ENCODE data around the gene HOTAIR. TPM values are rescaled to one million over a fixed set of nuclear protein-coding genes. Genes with fewer than 3 reads are reported as not detected.
A peak's percentile ranks its signal among the peaks of the same experiment; 100 is the strongest.

HOTAIR gene
- polyA plus RNA-seq, 4 donors: 0.96 to 2.3 (median 1.8) TPM

GRCh38 chr12:53950437-53950773, 24.3 kb downstream of the HOTAIR start:
- no peak for DNase-seq (ENCODE audit: low read depth in 4 of 4, low spot score in 2 of 4)

- DNase-seq (ENCODE audit: low read depth in 4 of 4, low spot score in 2 of 4): no peak
Observed at GRCh38 chr12:53949631-53950436, 24.9 kb downstream of the HOTAIR start.

GRCh38 chr12:53948650-53949593, 25.8 kb downstream of the HOTAIR start:
- DNase-seq (ENCODE audit: low read depth in 4 of 4, low spot score in 2 of 4): no peak

DNA sequence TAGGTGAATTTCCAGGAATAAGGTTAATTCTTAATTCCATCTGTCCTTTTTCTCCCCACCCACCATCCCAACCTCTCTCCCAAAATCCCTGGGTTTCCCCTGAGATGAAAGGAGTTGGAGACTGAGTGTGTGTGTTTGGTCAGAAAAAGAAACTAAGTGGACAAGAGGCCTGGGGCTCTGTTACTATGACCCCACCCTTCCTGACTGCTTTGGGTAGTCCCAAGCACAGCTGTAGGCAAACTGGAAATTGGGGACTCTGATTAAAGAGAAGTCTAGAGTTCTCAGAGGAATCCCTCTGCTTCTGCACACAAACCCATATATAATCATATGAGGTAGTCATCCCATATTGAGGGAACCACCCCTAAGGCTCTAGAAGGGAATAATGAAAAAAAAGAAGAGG, 27.0 kb downstream of the HOTAIR start:
- DNase-seq (ENCODE audit: low read depth in 4 of 4, low spot score in 2 of 4): no peak

GRCh38 chr12:53944907-53945847, 29.6 kb downstream of the HOTAIR start:
- DNase-seq (ENCODE audit: low read depth in 4 of 4, low spot score in 2 of 4): no peak

- DNase-seq (ENCODE audit: low read depth in 4 of 4, low spot score in 2 of 4): no peak
Observed at GRCh38 chr12:53944209-53944608, 30.5 kb downstream of the HOTAIR start.

DNA sequence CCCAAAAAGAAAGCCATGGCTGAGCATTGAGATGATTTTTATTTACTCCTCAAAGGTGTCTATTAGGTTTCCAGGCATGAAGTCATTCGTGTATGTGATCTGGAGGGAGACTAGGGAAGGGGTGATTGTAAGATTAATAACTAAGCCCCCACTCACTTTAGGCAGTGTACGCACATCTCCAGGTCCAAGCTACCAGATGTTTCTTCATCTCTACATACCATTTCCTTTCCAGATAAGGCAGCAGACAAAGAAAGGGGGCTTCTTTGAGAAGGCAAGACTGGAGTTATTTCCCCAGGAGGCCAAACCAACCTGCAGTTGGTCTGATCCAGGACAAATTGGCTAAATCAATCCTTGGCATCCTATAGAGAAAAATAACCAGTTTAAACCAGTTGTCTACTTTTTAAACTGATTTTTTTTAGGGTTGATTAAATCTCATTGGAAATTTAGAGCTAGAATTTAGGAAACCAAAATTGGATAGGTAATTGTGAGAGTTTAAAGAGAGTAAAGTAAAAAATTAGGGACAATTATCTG, 32.2 kb downstream of the HOTAIR start:
- no peak for DNase-seq (ENCODE audit: low read depth in 4 of 4, low spot score in 2 of 4)

DNA sequence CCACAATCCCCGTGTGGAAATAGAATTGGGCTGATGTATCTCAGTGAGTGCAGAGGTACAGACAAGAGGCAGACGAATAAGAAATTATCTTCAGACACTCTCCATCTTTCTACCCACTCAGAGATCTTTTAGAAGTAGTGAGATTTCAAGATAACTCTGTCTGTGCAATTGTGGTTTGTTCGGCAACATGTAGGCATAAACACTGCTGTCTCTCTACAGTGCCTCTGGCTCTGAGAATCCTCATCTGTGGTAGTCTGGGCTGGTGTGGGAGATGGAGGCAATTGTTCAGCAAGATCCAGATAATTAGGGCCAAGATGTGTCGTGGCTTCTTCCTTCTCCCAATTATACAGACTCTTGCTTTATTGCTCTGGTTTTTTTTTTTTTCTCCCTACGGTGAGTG, 33.0 kb downstream of the HOTAIR start:
- DNase-seq (ENCODE audit: low read depth in 4 of 4, low spot score in 2 of 4): no peak

DNA sequence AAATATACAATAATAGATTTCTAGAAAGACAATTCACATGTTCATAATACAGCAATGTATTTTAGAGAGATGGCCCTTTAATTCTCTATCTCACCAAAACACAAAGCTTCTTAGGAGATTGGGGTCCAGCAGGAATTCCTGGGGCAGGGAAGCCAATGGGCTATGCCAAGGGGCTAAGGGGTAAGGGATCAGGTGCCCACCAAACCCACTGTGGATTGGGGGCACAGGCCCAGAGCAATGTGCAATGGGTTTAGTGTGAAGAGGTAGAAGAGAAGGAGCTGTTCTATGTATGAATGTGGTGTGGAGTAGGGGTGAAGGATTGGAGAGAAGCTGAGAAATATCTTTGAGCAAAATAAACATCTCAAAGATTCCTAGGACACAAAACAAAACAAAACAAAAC, 33.6 kb downstream of the HOTAIR start:
- no peak for DNase-seq (ENCODE audit: low read depth in 4 of 4, low spot score in 2 of 4)

DNA sequence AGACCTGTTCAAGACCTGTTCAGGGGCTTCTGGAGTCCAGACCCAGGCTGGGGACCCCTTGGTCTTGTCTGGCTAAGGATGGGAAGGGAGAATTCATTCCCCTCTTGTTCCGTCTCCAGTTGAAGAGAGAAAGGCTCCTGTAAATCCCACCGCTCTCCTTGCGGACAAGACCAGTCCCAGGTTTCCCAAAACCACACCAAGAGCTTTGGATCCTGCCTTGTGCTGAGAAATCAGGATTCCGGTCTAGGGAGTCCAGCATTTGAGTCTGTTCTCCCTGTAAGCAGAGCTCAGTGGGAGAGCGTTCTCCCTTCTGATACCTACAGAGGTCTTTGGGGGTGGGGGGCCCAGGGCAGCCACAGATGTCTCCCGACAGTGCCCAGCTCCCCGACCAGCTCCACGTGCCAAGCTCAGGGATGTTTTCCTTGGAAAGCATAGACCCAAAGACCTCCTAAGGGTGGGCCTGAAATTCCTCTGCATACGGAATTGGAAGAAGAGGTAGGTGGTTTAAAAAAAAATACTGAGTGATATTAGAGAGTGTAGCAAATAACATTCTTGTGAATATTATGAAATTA, 34.2 kb downstream of the HOTAIR start:
- no peak for DNase-seq (ENCODE audit: low read depth in 4 of 4, low spot score in 2 of 4)

DNA sequence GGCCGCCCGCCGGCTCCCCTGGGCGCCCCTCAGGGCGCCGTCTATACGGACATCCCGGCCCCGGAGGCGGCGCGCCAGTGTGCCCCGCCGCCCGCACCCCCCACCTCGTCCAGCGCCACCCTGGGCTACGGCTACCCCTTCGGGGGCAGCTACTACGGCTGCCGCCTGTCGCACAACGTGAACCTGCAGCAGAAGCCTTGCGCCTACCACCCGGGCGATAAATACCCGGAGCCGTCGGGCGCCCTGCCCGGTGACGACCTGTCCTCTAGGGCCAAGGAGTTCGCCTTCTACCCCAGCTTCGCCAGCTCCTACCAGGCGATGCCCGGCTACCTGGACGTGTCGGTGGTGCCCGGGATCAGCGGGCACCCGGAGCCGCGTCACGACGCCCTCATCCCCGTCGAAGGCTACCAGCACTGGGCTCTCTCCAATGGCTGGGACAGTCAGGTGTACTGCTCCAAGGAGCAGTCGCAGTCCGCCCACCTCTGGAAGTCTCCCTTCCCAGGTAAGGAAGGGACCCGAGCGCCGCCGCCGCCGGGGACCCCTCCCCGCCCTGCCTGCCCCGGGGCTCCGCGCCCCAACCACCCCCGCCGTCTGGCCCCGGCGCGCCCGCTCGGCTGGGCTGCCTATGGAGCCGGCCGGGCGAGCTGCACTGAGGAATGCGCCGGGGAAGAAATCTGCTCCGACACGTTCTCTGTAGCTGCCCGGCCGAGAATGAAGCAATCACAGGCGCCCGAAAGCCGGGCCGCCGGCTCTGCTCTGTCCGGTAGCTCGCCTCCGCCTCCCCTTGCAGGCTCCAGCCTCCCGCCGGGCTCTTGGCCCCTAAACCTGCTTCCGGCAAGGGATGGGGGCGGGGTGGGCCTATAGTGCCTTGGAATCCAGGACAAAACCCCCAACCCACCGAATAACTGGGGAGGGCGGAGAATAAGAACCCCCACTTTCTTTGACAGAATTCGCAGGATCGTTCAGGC, 35.3 kb downstream of the HOTAIR start:
- no peak for DNase-seq (ENCODE audit: low read depth in 4 of 4, low spot score in 2 of 4)

DNA sequence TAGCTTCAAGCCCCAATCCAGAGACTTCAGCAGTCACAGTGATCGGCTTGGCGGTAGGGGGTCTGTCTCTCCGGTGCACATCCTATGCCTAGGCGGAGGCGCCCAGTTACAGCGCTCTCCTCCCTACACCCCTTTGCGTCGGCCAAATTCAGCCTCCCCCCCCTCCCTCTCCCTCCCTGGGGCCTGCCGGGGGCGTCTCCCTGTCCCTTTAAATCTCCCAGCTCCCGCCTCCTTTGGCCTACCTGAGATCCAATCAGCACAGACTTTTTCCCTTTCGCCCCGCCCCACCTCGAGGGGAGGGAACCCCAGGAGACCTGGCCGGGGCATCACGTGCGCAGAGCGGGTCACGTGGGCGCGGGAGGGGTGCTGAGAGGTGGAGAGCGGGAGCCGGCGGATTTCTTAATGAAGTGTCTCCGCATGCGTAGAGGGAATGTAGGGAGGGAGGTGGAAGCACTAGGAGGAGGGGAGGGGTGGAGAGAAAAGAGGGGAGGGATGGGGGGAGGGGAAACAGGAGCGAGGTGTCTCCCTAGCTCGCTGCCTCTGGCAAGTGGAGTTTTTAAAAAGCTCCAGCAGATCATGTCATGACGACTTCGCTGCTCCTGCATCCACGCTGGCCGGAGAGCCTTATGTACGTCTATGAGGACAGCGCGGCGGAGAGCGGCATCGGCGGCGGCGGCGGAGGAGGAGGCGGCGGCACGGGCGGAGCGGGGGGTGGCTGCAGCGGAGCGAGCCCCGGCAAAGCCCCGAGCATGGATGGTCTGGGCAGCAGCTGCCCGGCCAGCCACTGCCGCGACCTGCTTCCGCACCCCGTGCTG, 36.2 kb downstream of the HOTAIR start, which contains the start of gene HOXC13:
TSS of gene HOXC13 (plus strand) at position 506 of the 815 bp plus-strand sequence. CDS start at position 582, 76 bp downstream.
- DNase-seq (ENCODE audit: low read depth in 4 of 4, low spot score in 2 of 4): peak in 3 of 4 donors; percentile 64 to 86 (median 70)

DNA sequence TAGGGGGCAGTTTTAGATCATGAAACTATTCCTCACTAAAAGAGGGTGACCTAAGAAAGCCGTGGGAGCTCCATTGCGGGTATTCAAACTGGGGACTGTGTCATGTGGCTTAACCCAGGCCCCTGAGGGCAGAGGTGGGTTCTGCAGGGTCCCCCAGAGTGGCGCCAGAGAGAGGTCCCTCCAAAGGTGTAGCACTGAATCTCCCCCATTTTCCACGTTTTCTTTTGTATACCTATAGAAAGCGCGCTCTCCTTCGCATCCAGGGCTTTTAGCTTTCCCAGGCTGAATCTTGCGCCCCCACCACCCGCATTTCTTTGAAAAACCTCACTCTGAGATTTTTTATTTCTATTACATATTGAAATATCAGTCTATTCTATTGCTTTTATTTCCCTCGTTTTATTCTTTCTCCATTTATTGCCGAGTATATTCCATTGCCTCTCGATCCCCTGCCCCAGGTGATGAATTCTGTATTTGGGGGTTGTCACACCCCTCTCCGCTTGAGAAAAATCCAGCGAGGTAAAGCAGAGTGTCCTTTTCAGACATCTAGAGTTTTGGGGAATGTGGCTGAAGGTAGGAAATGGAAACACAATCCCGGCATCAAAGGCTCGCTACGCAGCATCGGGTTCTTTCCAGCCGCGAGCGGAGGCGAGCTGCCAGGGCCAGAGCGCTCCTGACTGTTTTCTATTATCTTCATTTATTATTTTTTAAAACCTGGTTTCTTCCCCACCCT, 37.0 kb downstream of the HOTAIR start:
- DNase-seq (ENCODE audit: low read depth in 4 of 4, low spot score in 2 of 4): no peak

- no peak for DNase-seq (ENCODE audit: low read depth in 4 of 4, low spot score in 2 of 4)
Observed at GRCh38 chr12:53937099-53937498, 37.7 kb downstream of the HOTAIR start.

DNA sequence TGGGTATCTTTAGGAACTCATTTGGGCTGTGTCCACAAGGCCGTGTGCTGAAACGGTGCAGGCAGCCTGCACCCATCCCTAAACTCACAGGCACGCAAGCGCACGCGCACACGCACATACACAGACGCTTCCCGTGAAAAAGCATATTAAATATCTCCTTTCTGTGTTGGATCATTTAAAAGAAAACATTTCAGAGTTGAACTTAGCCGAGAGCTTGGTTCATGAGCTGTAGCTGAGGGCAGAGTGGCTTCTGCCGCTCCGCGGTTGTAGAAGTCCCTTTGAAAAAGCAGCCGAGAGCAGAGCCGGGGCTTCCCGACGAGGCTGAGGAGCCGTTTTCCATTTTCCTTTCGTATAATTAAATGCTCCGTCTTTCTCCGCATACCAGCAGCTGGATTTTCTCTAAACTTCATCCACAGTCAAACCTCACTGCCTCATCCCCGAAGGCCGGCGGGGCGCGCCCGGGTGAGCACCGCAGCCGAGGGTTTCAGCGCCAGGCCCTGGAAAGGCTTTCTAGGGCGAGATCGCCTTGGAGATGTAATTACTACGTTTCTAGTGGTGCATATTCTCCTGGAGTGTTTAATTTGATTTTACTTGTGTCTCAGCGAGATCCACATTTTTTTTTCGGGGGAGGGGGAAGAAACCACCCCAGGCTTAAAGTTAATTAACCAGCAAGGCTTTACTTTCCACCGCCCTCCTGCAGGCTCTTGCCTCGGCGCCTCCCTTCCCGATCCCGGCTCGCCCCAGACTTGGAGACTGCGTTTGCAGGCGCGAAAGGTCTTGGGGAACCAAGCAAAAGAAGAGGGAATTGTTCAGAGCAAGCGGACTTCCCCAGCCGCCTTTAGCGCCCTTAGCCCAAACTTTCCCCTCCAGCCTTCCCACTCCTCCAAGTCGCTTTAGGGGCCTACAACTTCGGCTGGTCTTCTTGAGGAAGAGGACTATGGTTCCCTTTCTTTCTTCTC, 39.1 kb downstream of the HOTAIR start:
- no peak for DNase-seq (ENCODE audit: low read depth in 4 of 4, low spot score in 2 of 4)

GRCh38 chr12:53932915-53933314, 41.8 kb downstream of the HOTAIR start:
- DNase-seq (ENCODE audit: low read depth in 4 of 4, low spot score in 2 of 4): no peak
